ENCODE results near the gene BTBD7.

The BTBD7 gene

DNA sequence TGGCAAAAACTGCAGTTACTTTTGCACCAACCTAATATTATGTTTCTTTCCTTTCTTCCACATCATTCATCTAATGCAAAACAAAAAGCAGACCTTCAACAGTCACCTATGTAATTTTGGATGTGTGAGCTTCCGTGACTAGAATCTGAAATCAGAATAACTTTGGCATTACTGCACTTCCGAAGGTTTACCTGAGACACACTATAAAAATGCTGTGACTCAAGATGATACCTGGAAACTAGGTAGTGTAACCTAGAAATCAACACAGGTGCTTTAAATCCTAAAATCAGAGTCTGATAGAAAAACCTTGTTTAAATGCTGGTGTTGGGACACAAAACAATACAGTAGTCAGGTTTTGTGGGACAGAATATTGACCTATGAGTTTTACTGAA lies 2.2 kb downstream of the BTBD7 start:
- no peak for DNase-seq

DNA sequence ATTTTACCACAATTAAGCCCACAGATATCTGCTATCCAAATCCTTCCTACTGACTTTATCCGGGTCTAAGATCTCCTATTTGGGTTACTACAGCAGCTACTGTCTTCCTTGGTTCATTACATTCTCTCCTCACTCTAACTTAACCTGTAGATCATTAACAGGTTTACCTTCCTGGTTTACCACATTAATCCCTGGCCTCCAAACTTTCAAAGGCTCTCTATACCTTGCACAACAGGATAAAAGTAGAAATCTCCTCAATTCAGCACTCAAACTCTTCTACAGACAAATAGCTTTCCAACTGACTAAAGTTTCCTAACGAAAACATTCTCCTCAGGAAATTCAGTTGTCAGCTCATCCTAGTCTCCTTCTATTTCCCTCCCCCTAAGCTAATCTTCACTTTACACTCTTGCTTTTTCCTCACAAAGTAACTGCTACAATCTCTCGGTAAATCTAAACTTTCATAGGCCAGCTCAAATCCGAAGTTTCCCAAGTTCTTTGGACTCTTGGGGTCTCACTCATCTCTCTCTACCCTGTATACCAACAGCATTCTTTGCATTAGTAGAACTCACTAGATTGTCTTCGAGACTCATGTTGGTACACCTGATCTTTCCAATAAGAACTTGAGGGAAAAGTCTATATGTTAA lies 2.7 kb downstream of the BTBD7 start:
- DNase-seq, result no peak

DNA sequence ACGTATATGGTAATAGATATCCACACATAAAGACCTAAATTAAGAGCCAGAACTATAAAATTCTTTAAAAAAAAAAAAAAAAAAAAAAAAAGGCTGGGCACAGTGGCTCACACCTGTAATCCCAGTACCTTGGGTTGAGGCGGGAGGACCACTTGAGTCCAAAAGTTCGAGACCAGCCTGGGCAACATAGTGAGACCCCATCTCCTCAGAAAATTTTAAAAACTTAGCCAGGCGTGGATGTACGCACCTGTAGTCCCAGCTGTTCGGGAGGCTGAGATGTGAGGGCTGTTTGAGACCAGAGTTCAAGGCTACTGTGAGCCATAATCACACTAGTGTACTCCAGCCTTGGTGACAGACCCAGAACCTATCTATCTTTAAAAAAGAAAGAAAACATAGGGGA lies 4.3 kb downstream of the BTBD7 start:
- DNase-seq, result no peak

DNA sequence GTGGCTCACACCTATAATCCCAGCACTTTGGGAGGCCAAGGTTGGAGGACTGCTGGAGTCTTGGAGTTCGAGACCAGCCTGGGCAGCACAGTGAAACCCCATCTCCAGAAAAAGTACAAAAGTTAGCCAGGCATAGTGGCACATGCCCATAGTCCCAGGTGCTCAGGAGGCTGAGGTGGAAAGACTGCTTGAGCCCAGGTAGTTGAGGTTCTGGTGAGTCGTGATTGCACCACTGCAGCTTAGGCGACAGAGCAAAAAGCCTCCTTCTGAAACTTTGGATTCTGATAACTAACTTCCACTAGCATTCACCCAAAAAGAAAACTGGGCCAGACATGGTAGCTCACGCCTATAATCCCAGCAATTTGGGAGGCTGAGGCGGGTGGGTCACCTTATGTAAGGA lies 6.6 kb downstream of the BTBD7 start:
- DNase-seq, result no peak

DNA sequence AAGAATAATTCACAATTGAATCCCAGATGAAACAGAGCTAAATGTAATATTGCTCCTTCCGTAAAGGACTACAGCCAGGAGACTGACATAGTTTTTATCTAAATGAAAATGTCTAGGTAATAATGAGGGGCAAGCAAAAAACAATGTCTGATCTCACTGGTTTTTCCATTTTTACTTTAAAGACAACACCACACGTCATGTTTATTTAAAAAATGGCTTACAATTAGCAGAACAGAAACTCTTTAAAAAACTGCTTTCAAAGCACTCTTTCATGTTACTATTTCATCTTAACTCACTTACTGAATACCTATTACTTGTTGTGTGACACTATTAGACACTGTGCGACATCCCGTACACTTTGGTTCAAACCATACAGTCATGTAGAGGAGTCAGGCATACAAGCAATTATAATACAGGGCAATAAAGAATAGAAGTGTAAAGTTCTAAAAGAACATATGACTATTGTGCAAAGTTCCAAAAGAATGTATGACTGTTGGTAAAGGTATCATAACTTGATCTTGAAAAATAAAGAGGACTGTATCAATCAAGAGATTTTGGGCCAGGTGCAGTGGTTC lies 9.1 kb downstream of the BTBD7 start:
- DNase-seq, result no peak

DNA sequence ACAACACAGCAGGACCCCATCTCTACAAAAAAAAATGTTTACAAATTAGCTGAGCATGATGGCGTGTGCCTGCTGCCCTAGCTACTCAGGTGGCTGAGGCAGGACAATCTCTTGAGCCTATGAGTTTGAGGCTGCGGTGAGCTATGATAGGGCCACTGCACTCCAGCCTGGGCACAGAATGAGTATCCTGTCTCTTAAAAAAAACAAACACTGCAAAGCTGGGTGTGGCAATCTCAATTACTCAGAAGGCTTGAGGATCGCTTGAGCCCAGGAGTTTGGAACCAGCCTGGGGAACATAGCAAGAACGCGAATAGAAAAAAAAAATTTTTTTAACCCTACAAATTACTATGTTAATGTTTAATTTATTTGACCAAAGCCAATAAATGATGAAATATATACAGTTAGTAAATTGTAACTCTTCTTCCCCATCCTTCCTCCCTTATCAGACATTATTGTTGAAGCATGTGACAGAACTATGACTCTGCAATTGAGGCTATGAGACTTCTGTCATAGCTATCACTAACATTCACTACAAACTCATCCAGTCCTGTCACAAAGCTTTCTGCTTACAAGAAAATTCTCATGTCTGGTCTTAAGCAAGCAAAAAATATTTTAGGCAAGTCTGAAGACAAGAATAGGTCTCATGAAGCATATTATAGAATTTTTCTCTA lies 9.8 kb downstream of the BTBD7 start:
- no peak for DNase-seq

DNA sequence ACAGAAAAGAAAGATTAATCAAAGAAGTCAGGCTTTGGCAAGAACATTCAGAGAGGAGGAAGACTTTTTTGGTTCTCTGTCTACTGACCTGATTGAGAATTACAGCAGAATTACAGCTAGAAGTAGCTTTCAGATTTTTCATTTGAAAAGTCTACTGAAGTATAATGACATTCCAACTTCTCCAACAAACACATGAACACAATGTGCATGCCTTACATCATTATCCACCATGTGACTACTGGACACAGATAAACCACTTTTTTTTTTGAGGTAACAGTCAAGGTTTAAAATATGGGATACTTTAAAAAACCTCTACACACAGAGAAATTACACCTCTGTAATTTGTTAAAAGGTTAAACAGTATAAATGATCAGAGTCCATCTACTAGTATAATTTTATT lies 12.3 kb downstream of the BTBD7 start:
- no peak for DNase-seq

DNA sequence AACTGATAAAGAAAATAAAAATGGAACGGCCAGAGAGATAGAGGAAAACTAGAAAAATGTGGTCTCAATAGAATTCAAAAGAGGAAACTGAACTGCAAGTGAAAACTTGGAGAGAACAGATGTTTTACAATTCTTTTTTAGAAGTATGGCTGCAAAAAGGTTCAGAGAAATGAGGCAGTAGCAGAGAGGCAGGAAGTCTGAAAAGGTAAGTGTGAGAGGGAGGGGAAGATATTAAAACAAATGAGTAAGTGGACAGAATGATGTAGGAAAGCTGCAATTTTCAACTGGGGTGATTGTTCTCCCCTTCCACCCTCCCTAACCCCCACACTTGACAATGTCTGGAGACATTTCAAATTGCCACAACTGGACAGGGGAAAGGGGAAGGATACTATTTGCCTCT lies 12.9 kb downstream of the BTBD7 start:
- no peak for DNase-seq

DNA sequence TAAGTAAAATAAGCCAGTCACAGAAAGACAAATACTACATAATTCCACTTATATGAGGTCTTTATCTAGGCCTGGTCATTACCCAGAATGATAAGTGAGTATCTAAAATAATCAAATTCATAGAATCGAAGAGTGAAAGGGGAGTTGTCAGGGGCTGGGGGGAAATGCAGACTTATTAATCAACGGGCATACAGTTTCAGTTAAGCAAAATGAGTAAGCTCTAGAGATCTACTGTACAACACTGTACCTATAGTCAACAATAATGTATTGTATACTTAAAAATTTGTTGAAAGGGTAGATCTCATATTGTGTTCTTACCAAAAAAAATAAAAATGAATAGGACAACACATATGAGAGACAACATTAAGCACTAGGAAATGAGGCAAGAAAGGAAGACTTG lies 13.3 kb downstream of the BTBD7 start:
- DNase-seq, result no peak

DNA sequence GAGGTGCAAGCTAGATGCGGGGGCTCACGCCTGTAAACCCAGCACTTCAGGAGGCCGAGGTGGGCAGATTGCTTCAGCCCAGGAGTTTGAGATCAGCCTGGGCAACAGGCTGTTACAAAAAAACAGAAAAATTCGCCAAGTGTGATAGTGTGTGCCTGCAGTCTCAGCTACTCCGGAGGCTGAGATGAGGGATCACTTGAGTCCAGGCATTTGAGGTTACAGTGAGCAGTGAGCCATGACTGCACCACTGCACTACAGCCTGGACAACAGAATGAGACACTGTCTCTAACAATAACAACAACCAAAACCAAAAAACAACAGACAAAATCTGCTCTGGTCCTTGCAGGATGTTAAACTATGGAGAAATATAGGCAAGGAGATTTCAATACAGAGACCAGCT lies 13.9 kb downstream of the BTBD7 start:
- no peak for DNase-seq

DNA sequence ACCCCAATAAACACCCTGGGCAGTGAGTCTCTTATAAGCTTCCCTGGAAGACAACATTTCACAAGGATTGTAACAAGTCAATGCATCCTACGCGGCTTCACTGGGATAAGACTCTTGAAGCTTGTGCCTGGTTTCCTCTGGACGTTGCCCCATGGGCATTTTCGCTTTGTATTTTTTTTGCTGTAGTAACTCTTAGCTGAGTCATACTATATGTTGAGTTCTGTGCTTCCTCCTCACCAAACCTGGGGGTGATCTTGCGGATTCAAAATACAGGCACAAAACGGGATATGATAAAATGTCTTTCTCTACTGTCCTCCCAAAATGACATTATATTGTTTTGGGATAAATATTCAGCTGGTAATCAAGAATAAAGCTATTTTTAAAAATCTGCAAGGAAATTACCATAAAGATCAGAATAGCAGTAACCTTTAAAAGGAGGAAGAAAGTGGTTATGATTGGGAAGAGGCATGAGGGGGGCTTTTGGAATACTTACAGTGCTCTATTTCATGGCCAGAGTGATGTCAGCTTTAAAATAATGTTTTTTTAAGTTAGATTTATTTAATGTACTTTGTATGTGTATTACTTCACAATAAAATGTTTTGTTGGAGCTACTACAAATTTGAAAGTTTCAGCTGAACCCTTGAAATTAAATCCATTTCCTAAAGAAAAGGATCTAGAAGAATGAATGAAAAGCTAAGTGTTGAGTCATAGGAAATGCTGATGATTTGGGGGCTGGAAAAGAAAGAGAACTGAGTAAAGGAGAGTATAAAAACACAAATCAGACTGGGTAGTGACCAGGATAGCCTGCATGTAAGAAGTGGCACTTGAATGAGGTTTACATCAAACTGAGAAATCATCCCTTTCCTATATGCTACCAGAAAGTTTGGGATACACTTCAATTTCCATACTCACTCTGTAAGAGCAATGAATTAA lies 14.7 kb downstream of the BTBD7 start:
- no peak for DNase-seq

DNA sequence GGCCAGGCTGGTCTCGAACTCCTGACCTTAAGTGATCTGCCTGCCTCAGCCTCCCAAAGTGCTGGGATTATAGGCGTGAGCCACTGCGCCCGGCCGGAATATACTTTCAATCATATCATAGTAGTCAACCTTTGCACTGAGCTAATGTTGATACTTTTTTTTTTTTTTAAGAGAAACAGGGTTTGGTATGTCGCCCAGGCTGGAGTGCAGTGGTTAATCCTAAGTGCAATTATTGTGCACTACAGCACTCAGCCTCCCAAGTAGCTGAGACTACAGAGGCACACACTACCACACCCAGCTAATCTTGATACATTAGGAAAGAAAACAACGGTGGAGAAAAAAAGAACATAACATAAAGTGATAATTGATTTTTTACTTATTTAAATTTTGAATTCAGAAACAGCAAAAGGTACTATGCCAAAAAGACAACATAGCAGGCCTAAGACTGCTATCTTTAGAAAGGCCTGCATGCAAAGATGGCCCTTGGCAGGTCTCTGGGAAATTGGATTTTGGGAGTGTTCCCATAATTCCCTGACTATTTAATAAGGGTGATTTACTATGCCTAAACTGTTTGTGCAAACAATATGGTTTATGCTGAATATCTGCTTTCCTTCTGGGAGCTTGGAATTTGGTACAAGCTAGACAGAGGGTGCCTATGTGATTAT lies 15.5 kb downstream of the BTBD7 start:
- no peak for DNase-seq

DNA sequence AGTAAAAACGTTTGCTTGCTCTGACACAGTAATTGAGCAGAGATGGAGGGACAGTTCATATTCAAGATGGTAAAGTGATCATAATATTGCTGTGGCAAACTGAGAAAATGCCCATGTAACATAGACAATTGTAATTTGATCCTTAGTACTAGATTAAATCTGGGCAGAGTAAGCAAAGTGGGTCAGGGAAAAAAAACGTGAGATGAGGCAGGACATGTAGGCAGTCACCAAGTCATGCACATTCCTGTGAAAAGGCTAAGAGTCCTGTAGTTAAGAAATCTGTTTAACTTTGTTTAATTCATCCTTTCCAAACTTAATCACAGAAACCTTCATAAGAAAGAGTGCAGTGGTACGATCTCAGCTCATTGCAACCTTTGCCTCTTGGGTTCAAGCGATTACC lies 16.1 kb downstream of the BTBD7 start:
- no peak for DNase-seq

DNA sequence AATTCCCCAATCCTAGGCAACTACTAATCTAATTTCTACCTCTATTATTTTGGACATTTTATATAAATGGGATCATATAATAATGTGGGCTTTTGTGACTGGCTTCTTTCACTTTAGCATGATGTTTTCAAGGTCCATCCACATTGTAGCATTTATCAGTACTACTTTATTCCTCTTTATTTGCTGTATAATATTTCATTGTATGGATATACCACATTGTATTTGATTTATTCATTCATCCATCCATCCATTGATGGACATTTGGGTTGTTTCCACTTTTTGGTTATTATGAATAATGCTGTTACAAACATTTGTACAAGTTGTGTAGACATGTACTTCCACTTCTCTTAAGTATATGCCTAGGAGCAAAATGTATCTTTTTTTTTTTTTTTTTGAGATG lies 17.3 kb downstream of the BTBD7 start:
- DNase-seq, result no peak

DNA sequence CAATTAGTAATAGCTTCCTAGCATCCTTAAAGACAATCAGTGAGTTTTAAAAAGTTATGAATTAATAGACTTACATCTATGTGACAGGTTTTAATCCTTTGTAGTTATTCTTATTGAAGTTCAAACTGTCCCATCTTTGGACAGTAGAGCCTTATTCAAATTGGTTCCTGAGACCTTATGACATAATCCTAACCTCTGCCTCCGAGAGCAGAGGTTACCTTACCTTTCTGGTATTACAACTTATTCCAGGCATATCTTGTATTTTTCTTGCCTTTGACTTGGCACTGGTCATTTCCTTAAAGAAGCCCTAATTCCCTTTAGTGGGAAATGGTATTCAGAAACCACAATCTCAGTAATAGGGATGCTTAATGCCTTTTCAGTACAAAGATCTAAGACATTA lies 21.8 kb downstream of the BTBD7 start:
- no peak for DNase-seq

DNA sequence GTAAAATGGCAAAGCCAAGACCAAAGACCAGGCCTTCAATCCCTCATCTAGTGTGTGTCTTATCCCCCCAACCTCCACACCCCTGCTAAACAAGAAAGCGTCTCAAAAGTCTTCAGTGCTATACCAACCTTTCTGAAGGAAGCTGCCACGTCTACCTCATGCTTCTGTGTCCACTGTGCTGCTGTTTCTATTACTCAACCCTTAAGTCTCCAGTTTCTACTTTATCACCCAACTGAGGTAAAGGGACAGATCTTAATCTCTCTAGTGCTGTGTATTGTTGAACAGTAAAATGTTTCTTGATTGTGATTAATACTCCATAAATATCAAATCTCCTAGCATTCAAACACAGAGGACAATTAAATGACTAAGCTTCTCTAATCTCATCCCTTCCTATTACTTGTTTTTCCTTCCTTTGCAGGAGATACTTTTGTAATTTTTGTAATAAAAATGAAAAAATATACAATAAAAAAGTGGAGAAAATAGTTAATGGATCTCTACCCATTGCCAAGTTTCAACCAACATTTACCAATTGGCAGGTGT lies 23.3 kb downstream of the BTBD7 start:
- DNase-seq, result no peak

DNA sequence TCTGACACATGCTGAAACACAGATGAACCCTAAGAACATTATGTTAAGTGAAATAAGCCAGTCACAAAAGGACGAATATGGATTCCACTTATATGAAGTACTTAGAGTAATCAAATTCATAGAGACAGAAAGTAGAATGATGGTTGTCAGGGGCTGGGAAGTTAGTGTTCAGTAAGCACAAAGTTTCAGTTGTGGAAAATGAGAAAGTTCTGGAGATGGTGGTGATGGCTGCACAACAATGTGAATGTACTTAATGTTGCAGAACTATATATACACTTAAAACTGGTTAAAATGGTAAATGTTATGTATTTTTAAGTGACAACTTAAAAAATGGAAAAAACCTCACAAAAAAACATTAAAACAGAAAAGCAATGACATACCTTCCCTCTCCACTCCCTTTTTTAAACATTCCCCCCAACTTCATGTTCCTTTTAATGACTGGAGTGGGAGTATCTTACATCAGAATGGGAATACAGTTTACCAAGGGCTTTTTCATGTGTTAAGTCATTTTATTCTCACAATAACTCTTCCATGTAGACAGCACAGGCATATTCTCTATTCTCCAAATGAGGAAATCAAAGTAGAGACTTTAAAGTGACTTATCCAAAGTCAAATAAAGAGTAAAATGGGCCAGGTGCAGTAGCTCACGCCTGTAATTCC lies 24.0 kb downstream of the BTBD7 start:
- no peak for DNase-seq

DNA sequence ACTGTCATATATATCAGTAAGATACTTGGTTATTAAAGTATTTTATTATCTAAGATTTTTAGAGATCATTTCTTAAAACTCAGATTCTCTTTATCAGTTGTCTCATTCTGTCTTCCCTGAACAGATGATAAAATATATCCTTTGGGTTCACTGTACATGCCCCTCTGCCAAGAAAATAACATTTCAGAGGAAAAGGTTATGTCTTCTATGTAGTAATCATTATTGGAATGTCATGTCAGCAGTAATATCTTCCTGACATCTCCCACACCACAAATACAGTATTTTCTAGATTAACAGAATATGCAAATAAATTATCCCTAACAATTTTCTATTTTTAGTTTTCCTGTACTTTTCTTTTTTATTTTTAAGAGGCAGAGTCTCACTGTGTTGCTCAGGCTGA lies 26.0 kb downstream of the BTBD7 start:
- DNase-seq, result no peak

DNA sequence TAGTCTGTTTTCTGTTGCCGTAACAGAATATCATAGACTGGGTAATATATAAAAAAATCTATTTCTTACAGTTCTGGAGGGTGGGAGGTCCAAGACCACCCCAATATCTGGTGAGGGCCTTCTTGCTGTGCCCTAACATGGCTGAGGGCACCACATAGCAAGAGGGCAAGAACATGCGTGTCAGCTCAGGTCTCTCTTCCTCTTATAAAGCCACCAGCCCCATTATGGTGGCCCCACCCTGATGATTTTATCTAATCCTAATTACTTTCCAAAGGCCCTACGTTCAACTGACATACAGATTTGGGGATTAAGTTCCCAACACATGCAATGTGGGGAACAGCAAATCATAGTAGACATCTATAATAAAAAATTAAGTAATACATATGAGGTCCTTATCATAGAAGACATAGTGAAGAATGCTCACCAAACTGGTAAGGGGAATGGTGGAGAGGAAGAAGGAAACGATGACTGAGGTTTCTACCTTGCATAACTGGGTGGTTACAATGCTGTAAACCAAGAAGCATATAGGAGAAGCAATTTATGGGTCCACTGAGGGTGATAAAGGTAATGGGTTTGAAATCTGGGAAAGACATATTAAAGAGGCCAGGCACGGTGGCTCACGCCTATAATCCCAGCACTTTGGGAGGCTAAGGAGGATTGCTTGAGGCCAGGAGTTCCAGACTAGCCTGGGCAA lies 27.0 kb downstream of the BTBD7 start:
- no peak for DNase-seq

DNA sequence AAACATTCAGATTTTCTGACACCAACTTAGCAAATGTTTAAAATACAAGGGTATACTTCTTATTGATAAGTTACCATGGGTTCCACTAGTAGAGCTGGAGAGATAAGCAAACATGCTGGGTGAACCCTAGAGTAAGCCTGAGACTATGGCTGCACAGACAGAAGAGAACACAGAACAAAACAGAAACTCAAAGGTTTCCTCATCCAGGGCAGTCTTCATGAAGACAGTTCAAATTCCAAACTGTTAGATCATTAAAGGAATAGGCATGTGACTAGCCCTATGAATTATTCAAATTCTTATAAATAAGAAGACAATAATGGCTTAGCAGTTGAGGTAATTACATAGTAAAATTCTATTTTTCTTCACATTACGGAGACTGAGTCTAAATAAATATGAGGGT lies 28.1 kb downstream of the BTBD7 start:
- no peak for DNase-seq

DNA sequence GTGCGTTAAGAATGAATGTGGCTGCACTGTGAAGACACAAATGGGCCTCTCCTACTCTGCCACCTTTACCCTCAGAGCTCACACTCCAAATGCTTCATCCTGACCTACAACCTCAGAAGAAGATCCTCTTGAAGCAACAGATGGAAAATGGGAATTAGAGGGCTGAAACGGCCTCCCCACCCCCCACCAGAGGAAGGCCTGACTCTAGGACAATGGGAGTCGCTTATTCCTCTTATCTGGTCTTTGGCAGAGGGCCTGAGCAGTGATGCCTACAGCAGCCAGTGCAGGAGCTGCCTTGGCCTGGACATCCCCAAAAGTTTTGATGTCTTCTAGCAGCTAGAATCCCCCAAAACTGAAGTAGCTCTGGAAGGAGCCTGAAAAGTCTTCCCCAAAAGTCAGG lies 29.2 kb downstream of the BTBD7 start:
- DNase-seq, result no peak

Data from NK-92 treated with Interleukin-12 subunit alpha and Interleukin-12 subunit beta, amount 100 ng/mL, for 24 hours (cell line).